B cell (primary cell): ENCODE measurements around the gene STAM. TPM values are rescaled to one million over a fixed set of nuclear protein-coding genes. Genes with fewer than 3 reads are reported as not detected.

Experiments used
- ATAC-seq: fragments of 200-7000 bp; cut with Tn5 transposase; one replicate; pipeline ENCODE4 v1.10.0; 2021; ENCODE audit warnings: low read depth, mild to moderate bottlenecking, moderate number of reproducible peaks, moderate library complexity
- CTCF ChIA-PET: fragments of 350-600 bp; sonication (Branson Sonifier 250); formaldehyde crosslinking; loops from one replicate; lab custom pipeline; 2021; ENCODE audit warnings: antibody characterized with exemption, inconsistent platforms; lab: Charles Lee
- POLR2A ChIA-PET: fragments of 350-600 bp; sonication (Branson Sonifier 250); formaldehyde crosslinking; loops from one replicate; lab custom pipeline; 2021; ENCODE audit warnings: antibody characterized with exemption; lab: Charles Lee
- DNase-seq: peaks from one replicate; pipeline ENCODE4 v3.0.0; 2013
- H2AFZ ChIP-seq: 2 replicates; pipeline ENCODE4 v1.6.1; 2012; ENCODE audit warnings: mild to moderate bottlenecking, low read depth, low read length; ENCODE audit not compliant: insufficient read depth, poor library complexity, severe bottlenecking
- H3K27ac ChIP-seq, 2 donors: 1 replicate in 1 of 2; 2 replicates in 1 of 2; pipeline ENCODE4 v1.5.1; 2012 to 2013; ENCODE audit warnings: low read length in 2 of 2, mild to moderate bottlenecking in 2 of 2, moderate library complexity in 1 of 2
- H3K27me3 ChIP-seq, 4 experiments: fragments of 200-600 bp in 1 of 4; sonication (generic) in 1 of 4; replicated peaks in 1 of 4; 1 replicate in 2 of 4; 2 replicates in 2 of 4; pipeline versions ENCODE4 v1.6.1 to v1.7.0; 2013 to 2016; ENCODE audit warnings: low read length in 3 of 4, mild to moderate bottlenecking in 2 of 4, mixed read lengths in 1 of 4, moderate library complexity in 1 of 4; ENCODE audit not compliant: insufficient read depth in 4 of 4, control insufficient read depth in 3 of 4; ENCODE audit errors: control extremely low read depth in 1 of 4
- H3K36me3 ChIP-seq, 2 experiments: replicated peaks in 1 of 2; 1 replicate in 1 of 2; 2 replicates in 1 of 2; pipeline versions ENCODE4 v1.6.1 to v1.7.1; 2013; ENCODE audit warnings: low read length in 1 of 2; ENCODE audit not compliant: insufficient read depth in 2 of 2, control insufficient read depth in 1 of 2; ENCODE audit errors: control extremely low read depth in 1 of 2, extremely low read depth in 1 of 2
- H3K4me1 ChIP-seq, 2 donors: fragments of 200-600 bp in 1 of 2; sonication (generic) in 1 of 2; 1 replicate in 1 of 2; 2 replicates in 1 of 2; pipeline versions ENCODE4 v1.5.1 to v1.6.1; 2013 to 2017; ENCODE audit warnings: low read length in 2 of 2; ENCODE audit not compliant: control insufficient read depth in 2 of 2, insufficient read depth in 2 of 2
- H3K4me2 ChIP-seq: replicated peaks from 2 replicates; pipeline ENCODE3; 2012; ENCODE audit warnings: mild to moderate bottlenecking, low read depth, low read length; ENCODE audit not compliant: poor library complexity, severe bottlenecking
- H3K4me3 ChIP-seq, 5 experiments: fragments of 200-600 bp in 1 of 5; sonication (generic) in 1 of 5; 1 replicate in 3 of 5; 2 replicates in 2 of 5; pipeline versions ENCODE4 v1.5.1 to v1.7.0; 2011 to 2016; ENCODE audit warnings: low read length in 4 of 5, mild to moderate bottlenecking in 4 of 5, low read depth in 2 of 5, control low read depth in 1 of 5, moderate library complexity in 1 of 5; ENCODE audit not compliant: insufficient read depth in 1 of 5; ENCODE audit errors: control extremely low read depth in 1 of 5, extremely low read depth in 1 of 5
- H3K79me2 ChIP-seq: fragments of 200-600 bp; sonication (generic); one replicate; pipeline ENCODE4 v1.6.0; 2016; ENCODE audit warnings: low read length; ENCODE audit not compliant: control insufficient read depth, insufficient read depth
- H3K9ac ChIP-seq: fragments of 200-600 bp; sonication (generic); 2 replicates; pipeline ENCODE4 v1.6.1; 2017; ENCODE audit warnings: mild to moderate bottlenecking, low read length, moderate library complexity
- H3K9me3 ChIP-seq, 3 donors: one replicate each; pipeline versions ENCODE4 v1.6.1 to v1.7.1; 2013; ENCODE audit warnings: low read length in 2 of 3; ENCODE audit not compliant: control insufficient read depth in 2 of 3, insufficient read depth in 1 of 3; ENCODE audit errors: control extremely low read depth in 1 of 3
- H4K20me1 ChIP-seq: 2 replicates; pipeline ENCODE4 v1.6.0; 2012; ENCODE audit warnings: mild to moderate bottlenecking, low read length; ENCODE audit not compliant: insufficient read depth, control insufficient read depth, poor library complexity, severe bottlenecking
- H3K27ac Mint-ChIP-seq: one replicate; pipeline ENCODE4 v1.8.0; 2021; ENCODE audit warnings: mixed read lengths
- H3K27me3 Mint-ChIP-seq: one replicate; pipeline ENCODE4 v1.8.0; 2021; ENCODE audit warnings: mixed read lengths
- H3K4me1 Mint-ChIP-seq: one replicate; pipeline ENCODE4 v1.8.0; 2021; ENCODE audit warnings: mixed read lengths
- H3K4me3 Mint-ChIP-seq: one replicate; pipeline ENCODE4 v1.8.0; 2021; ENCODE audit warnings: mixed read lengths
- H3K9me3 Mint-ChIP-seq: one replicate; pipeline ENCODE4 v1.8.0; 2022; ENCODE audit warnings: mixed read lengths; ENCODE audit not compliant: insufficient read depth
- EZH2 ChIP-seq: IDR thresholded peaks from 2 replicates; pipeline ENCODE4 v1.6.1; 2012; ENCODE audit warnings: borderline replicate concordance, low read depth, mild to moderate bottlenecking, moderate library complexity, low read length; ENCODE audit not compliant: insufficient read depth, poor library complexity, severe bottlenecking
- WGBS: methylation state at CpG from one replicate; pipeline ENCODE4 v1.1.5; 2013; ENCODE audit warnings: missing lambda C conversion rate; ENCODE audit not compliant: insufficient coverage; 5-methylcytosine and 5-hydroxymethylcytosine counted together
- intact Hi-C: fragments of 100-400 bp; cut with micrococcal nuclease; formaldehyde crosslinking; loops from one replicate; pipeline ENCODE4 v1.10.0; 2022
- polyA plus RNA-seq: library from polyadenylated mRNA; depleted of rRNA; stranded (reverse); fragments of >200 nt; gene quantifications from 2 replicates; pipeline ENCODE4 v1.2.3, GENCODE V29; 2012
- total RNA-seq, 2 donors: library from RNA; stranded (reverse); fragments of 120-200 nt in 1 of 2; gene quantifications; 1 replicate in 1 of 2; 2 replicates in 1 of 2; pipeline versions ENCODE4 v1.2.3 to v1.2.4, GENCODE V29; 2013 to 2022
- TF ChIP-seq, protein P1 (sequence below): fragments of 200-600 bp; IDR thresholded peaks from one replicate; pipeline ENCODE4 v1.8.0; 2022; ENCODE audit warnings: antibody characterized with exemption, mild to moderate bottlenecking

STAM gene
- total and polyA plus RNA-seq, 2 donors (not counting 1 experiment from before 2014, with no cell fraction given) = 9.1 to 35.1 TPM

- 86% methylated on average over 2 of the region's 8 CpGs for WGBS
- Mint-ChIP-seq H3K27me3 (peaks cover 38% of the 10 kb centered on the region), H3K27ac (no peak overlapping the region), H3K4me3 (no peak overlapping the region), H3K4me1 (peaks cover 10% of the 10 kb centered on the region), H3K9me3 (no peaks in the 10 kb centered on the region)
- Histone ChIP-seq H3K4me1 (peaks cover 8% of the 10 kb centered on the region in 2 donors), H4K20me1 (no peaks in the 10 kb centered on the region), H3K36me3 (no peaks in the 10 kb centered on the region), H3K9me3 (peaks cover 0 to 1% (median 0%) of the 10 kb centered on the region in 3 donors), H3K27ac (no peak overlapping the region), H2AFZ (no peak overlapping the region), H3K4me3 (no peak overlapping the region), H3K79me2 (no peaks in the 10 kb centered on the region), H3K9ac (no peak overlapping the region), H3K27me3 (peaks cover 0 to 15% (median 9%) of the 10 kb centered on the region in 4 experiments), H3K4me2 (no peak overlapping the region)
- no peak for ATAC-seq
- CTCF ChIA-PET = interaction anchor here (1.2 to 1.4 kb wide), 2 partner anchors 16 to 26 kb away, joined by 3 to 4 read pairs; no protein-coding TSS in a partner anchor
- no peak for DNase-seq
- POLR2A ChIA-PET = no interaction called here
- no peak for TF ChIP-seq EZH2
- TF ChIP-seq, protein P1, sequence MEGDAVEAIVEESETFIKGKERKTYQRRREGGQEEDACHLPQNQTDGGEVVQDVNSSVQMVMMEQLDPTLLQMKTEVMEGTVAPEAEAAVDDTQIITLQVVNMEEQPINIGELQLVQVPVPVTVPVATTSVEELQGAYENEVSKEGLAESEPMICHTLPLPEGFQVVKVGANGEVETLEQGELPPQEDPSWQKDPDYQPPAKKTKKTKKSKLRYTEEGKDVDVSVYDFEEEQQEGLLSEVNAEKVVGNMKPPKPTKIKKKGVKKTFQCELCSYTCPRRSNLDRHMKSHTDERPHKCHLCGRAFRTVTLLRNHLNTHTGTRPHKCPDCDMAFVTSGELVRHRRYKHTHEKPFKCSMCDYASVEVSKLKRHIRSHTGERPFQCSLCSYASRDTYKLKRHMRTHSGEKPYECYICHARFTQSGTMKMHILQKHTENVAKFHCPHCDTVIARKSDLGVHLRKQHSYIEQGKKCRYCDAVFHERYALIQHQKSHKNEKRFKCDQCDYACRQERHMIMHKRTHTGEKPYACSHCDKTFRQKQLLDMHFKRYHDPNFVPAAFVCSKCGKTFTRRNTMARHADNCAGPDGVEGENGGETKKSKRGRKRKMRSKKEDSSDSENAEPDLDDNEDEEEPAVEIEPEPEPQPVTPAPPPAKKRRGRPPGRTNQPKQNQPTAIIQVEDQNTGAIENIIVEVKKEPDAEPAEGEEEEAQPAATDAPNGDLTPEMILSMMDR = no peak
- intact Hi-C loops = no loop called here
Measured at GRCh38 chr10:17622061-17622460, 21.9 kb upstream of the STAM start.

- 70% methylated on average over 2 of the region's 3 CpGs for WGBS
- peaks cover 0 to 4% (median 1%) of the 10 kb centered on the region in 3 donors for H3K9me3 ChIP-seq
- H3K27me3 Mint-ChIP-seq = peaks cover 21% of the 10 kb centered on the region
- H4K20me1 ChIP-seq = no peaks in the 10 kb centered on the region
- H3K4me1 Mint-ChIP-seq = no peaks in the 10 kb centered on the region
- intact Hi-C loops = no loop called here
- H3K4me3 Mint-ChIP-seq = no peak overlapping the region
- no peak for ATAC-seq
- no peaks in the 10 kb centered on the region for H3K9me3 Mint-ChIP-seq
- no peaks in the 10 kb centered on the region for H3K4me1 ChIP-seq
- DNase-seq = no peak
- TF ChIP-seq EZH2 = no peak
- TF ChIP-seq, protein P1 = no peak
- H3K4me2 ChIP-seq = no peak overlapping the region
- H3K9ac ChIP-seq = no peak overlapping the region
- no peaks in the 10 kb centered on the region for H3K79me2 ChIP-seq
- POLR2A ChIA-PET = no interaction called here
- no peaks in the 10 kb centered on the region for H3K36me3 ChIP-seq
- no peak overlapping the region for H3K27ac ChIP-seq
- CTCF ChIA-PET = no interaction called here
- no peak overlapping the region for H2AFZ ChIP-seq
- H3K27ac Mint-ChIP-seq = no peak overlapping the region
- H3K4me3 ChIP-seq = no peak overlapping the region
- H3K27me3 ChIP-seq = peaks cover 0 to 4% (median 0%) of the 10 kb centered on the region in 4 experiments
Measured at GRCh38 chr10:17624996-17625395, 19.0 kb upstream of the STAM start.
